SK-N-SH (cell line): ENCODE results near the gene PCARE. TPM values are rescaled to one million over a fixed set of nuclear protein-coding genes. Genes with fewer than 3 reads are reported as not detected.

Experiments used
- CTCF ChIA-PET: fragments of 300-600, 350-600 bp; formaldehyde crosslinking; extraction: SDS; loops from one replicate; lab custom pipeline; 2021; lab: Yijun Ruan, JAX
- POLR2A ChIA-PET: fragments of 350-600 bp; sonication (Branson Sonifier 250); formaldehyde crosslinking; extraction: SDS; loops from one replicate; lab custom pipeline; 2020; ENCODE audit warnings: antibody characterized with exemption, inconsistent platforms; lab: Yijun Ruan, JAX
- DNase-seq: peaks from one replicate; pipeline ENCODE4 v3.0.0; 2012
- H2AFZ ChIP-seq: fragments of 200-600 bp; sonication (generic); 2 replicates; pipeline ENCODE4 v1.8.1; 2016; ENCODE audit warnings: antibody characterized with exemption, mild to moderate bottlenecking, low read depth
- H3F3A ChIP-seq: fragments of 200-600 bp; sonication (generic); replicated peaks from 2 replicates; pipeline ENCODE3; 2016; ENCODE audit warnings: antibody characterized with exemption, mild to moderate bottlenecking; ENCODE audit not compliant: insufficient read depth
- H3K27ac ChIP-seq, 2 experiments: fragments of 200-500 bp in 1 of 2; fragments of 200-600 bp in 1 of 2; sonication (Bioruptor generic) in 1 of 2; sonication (generic), shearing (Covaris generic) in 1 of 2; 2 replicates each; pipeline versions ENCODE4 v1.5.1 to v1.6.1; 2014 to 2016; ENCODE audit warnings: low read depth in 2 of 2, inconsistent platforms in 1 of 2, low read length in 1 of 2, mild to moderate bottlenecking in 1 of 2, mixed read lengths in 1 of 2
- H3K27me3 ChIP-seq: fragments of 200-600 bp; sonication (generic), shearing (Covaris generic); 2 replicates; pipeline ENCODE4 v1.6.1; 2016; ENCODE audit warnings: mixed run types; ENCODE audit not compliant: insufficient read depth
- H3K36me3 ChIP-seq, 2 experiments: fragments of 200-500 bp in 1 of 2; fragments of 200-600 bp in 1 of 2; sonication (Bioruptor generic) in 1 of 2; sonication (generic) in 1 of 2; replicated peaks in 1 of 2; 2 replicates each; pipeline versions ENCODE3 to v1.5.1; 2014 to 2016; ENCODE audit warnings: low read length in 1 of 2, mild to moderate bottlenecking in 1 of 2; ENCODE audit not compliant: insufficient read depth in 2 of 2, control insufficient read depth in 1 of 2
- H3K4me1 ChIP-seq, 2 experiments: fragments of 200-500 bp in 1 of 2; fragments of 200-600 bp in 1 of 2; sonication (Bioruptor generic) in 1 of 2; sonication (generic), shearing (Covaris generic) in 1 of 2; 2 replicates each; pipeline versions ENCODE4 v1.5.1 to v1.6.1; 2014 to 2016; ENCODE audit warnings: low read depth in 1 of 2, low read length in 1 of 2, mixed run types in 1 of 2; ENCODE audit not compliant: insufficient read depth in 2 of 2, control insufficient read depth in 1 of 2
- H3K4me2 ChIP-seq: fragments of 200-600 bp; sonication (generic), shearing (Covaris generic); 2 replicates; pipeline ENCODE4 v1.6.1; 2017; ENCODE audit warnings: mixed run types
- H3K4me3 ChIP-seq, 2 experiments: fragments of 200-500 bp in 1 of 2; fragments of 200-600 bp in 1 of 2; sonication (Bioruptor generic) in 1 of 2; sonication (generic), shearing (Covaris generic) in 1 of 2; 2 replicates each; pipeline versions ENCODE4 v1.5.1 to v1.8.1; 2014 to 2016; ENCODE audit warnings: low read depth in 2 of 2, inconsistent platforms in 1 of 2, low read length in 1 of 2, mild to moderate bottlenecking in 1 of 2, mixed read lengths in 1 of 2, moderate library complexity in 1 of 2
- H3K79me2 ChIP-seq: fragments of 200-600 bp; sonication (generic); 2 replicates; pipeline ENCODE4 v1.8.1; 2017; ENCODE audit warnings: mild to moderate bottlenecking; ENCODE audit not compliant: insufficient read depth
- H3K9ac ChIP-seq: fragments of 200-600 bp; sonication (generic); 2 replicates; pipeline ENCODE4 v1.6.1; 2017; ENCODE audit warnings: mixed run types
- H3K9me2 ChIP-seq: fragments of 200-600 bp; sonication (generic); 2 replicates; pipeline ENCODE4 v1.6.1; 2017; ENCODE audit warnings: mixed run types
- H3K9me3 ChIP-seq: fragments of 200-600 bp; sonication (generic); 2 replicates; pipeline ENCODE4 v1.6.1; 2017; ENCODE audit warnings: mixed run types, mild to moderate bottlenecking, moderate library complexity
- H4K20me1 ChIP-seq: fragments of 200-600 bp; sonication (generic); 2 replicates; pipeline ENCODE4 v1.6.1; 2017; ENCODE audit warnings: mild to moderate bottlenecking, mixed run types; ENCODE audit not compliant: insufficient read depth
- CTCF ChIP-seq: fragments of 200-600 bp; sonication (generic); IDR thresholded peaks from 2 replicates; pipeline ENCODE4 v1.6.1; 2017; ENCODE audit warnings: antibody characterized with exemption, mild to moderate bottlenecking, moderate library complexity
- ELF1 ChIP-seq: IDR thresholded peaks from 2 replicates; pipeline ENCODE4 v1.4.0; 2012
- EP300 ChIP-seq, 2 experiments: IDR thresholded peaks; 2 replicates each; pipeline versions ENCODE4 v1.4.0 to v1.6.1; 2012; ENCODE audit warnings: borderline replicate concordance in 1 of 2, low read depth in 1 of 2, low read length in 1 of 2
- FOXJ3 ChIP-seq: sonication (generic); formaldehyde crosslinking; IDR thresholded peaks from 2 replicates; pipeline ENCODE4 v1.5.1; 2020; ENCODE audit warnings: mild to moderate bottlenecking, missing genetic modification reagents
- FOXM1 ChIP-seq: IDR thresholded peaks from 2 replicates; pipeline ENCODE4 v1.4.0; 2012; ENCODE audit warnings: low read depth, mild to moderate bottlenecking
- IRF3 ChIP-seq: fragments of 150-350 bp; IDR thresholded peaks from 2 replicates; pipeline ENCODE4 v1.6.1; 2016; ENCODE audit warnings: mild to moderate bottlenecking, low read depth, low read length
- JUND ChIP-seq: IDR thresholded peaks from 2 replicates; pipeline ENCODE4 v1.4.0; 2012
- MEF2A ChIP-seq: IDR thresholded peaks from 2 replicates; pipeline ENCODE4 v1.4.0; 2012; ENCODE audit warnings: low read depth, borderline replicate concordance
- RCOR1 ChIP-seq: fragments of 150-350 bp; IDR thresholded peaks from 2 replicates; pipeline ENCODE4 v1.6.1; 2017; ENCODE audit warnings: antibody characterized with exemption, low read length
- WGBS: methylation state at CpG from one replicate; pipeline ENCODE4 v1.1.6; 2017; ENCODE audit warnings: low lambda C conversion rate; 5-methylcytosine and 5-hydroxymethylcytosine counted together
- polyA plus RNA-seq, 3 experiments: library from polyadenylated mRNA; depleted of rRNA; stranded (reverse); fragments of >200 nt; gene quantifications; 2 replicates each; pipeline ENCODE4 v1.2.3, GENCODE V29; 2012
- TF ChIP-seq, protein P1 (sequence below): IDR thresholded peaks from 2 replicates; pipeline ENCODE4 v1.4.0; 2012; ENCODE audit warnings: low read depth, borderline replicate concordance
- TF ChIP-seq, protein P2 (sequence below): fragments of 150-350 bp; IDR thresholded peaks from 2 replicates; pipeline ENCODE4 v1.6.1; 2017; ENCODE audit warnings: antibody characterized with exemption, low read length, low read depth, borderline replicate concordance

The PCARE gene
- polyA plus RNA-seq, 1 of the 3 experiments (the other 2 are of a cell fraction): not detected

GRCh38 chr2:29073933-29074332 is 390 bp downstream of the PCARE start (continued):
- TF ChIP-seq CTCF (no peak), RCOR1 (no peak)

GRCh38 chr2:29072971-29073725 is 1.2 kb downstream of the PCARE start:
- no peaks in the 10 kb centered on the region for H3K36me3 ChIP-seq
- no peaks in the 10 kb centered on the region for H3F3A ChIP-seq
- ChIA-PET CTCF (interaction anchor here (1.5 kb wide), 1 partner anchor 12 kb away, joined by 3 read pairs; no protein-coding TSS in a partner anchor), POLR2A (no interaction called here)
- H3K4me2 ChIP-seq: no peak overlapping the region
- H2AFZ ChIP-seq: no peak overlapping the region
- H4K20me1 ChIP-seq: no peaks in the 10 kb centered on the region
- no peaks in the 10 kb centered on the region for H3K79me2 ChIP-seq
- no peak overlapping the region for H3K9ac ChIP-seq
- H3K4me1 ChIP-seq: peaks cover 0 to 32% of the 10 kb centered on the region in 2 experiments; a peak in 2 of 4 replicates
- H3K27ac ChIP-seq: no peak overlapping the region
- H3K4me3 ChIP-seq: no peak overlapping the region
- no peaks in the 10 kb centered on the region for H3K9me3 ChIP-seq
- WGBS: 55% methylated on average over 10 of the region's 12 CpGs
- H3K27me3 ChIP-seq: no peaks in the 10 kb centered on the region
- H3K9me2 ChIP-seq: no peaks in the 10 kb centered on the region
- TF ChIP-seq ELF1: no peak
- no peak for TF ChIP-seq FOXM1
- TF ChIP-seq JUND: no peak
- TF ChIP-seq IRF3: no peak
- TF ChIP-seq EP300 (IDR thresholded peaks at IDR 0.05; ENCODE audit: borderline replicate concordance in 1 of 2, low read depth in 1 of 2, low read length in 1 of 2): no peak
- TF ChIP-seq, protein P1, sequence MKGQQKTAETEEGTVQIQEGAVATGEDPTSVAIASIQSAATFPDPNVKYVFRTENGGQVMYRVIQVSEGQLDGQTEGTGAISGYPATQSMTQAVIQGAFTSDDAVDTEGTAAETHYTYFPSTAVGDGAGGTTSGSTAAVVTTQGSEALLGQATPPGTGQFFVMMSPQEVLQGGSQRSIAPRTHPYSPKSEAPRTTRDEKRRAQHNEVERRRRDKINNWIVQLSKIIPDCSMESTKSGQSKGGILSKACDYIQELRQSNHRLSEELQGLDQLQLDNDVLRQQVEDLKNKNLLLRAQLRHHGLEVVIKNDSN: no peak
- no peak for TF ChIP-seq RCOR1
- TF ChIP-seq CTCF: no peak
- no peak for TF ChIP-seq MEF2A
- TF ChIP-seq FOXJ3 (CRISPR knock-in tag): no peak
- TF ChIP-seq, protein P2, sequence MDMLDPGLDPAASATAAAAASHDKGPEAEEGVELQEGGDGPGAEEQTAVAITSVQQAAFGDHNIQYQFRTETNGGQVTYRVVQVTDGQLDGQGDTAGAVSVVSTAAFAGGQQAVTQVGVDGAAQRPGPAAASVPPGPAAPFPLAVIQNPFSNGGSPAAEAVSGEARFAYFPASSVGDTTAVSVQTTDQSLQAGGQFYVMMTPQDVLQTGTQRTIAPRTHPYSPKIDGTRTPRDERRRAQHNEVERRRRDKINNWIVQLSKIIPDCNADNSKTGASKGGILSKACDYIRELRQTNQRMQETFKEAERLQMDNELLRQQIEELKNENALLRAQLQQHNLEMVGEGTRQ: no peak
- TF ChIP-seq, all 33 proteins: peak for 0
- DNase-seq: no peak
